IMR-90 (cell line): ENCODE results near the gene ARRB1. TPM values are rescaled to one million over a fixed set of nuclear protein-coding genes. Genes with fewer than 3 reads are reported as not detected.

Source experiments
- ATAC-seq: fragments of 200-7000 bp; cut with Tn5 transposase; 2 replicates; pipeline ENCODE4 v1.9.1; 2020; ENCODE audit warnings: low read depth, mild to moderate bottlenecking, moderate library complexity
- BruUV-seq: library from RNA; stranded (reverse); fragments of 400-500 nt; replicated peaks from 2 replicates; lab custom pipeline; 2021; lab: Mats Ljungman, UMichigan
- CTCF ChIA-PET: fragments of 300-600 bp; formaldehyde crosslinking; extraction: SDS; loops from one replicate; lab custom pipeline; 2021; ENCODE audit warnings: antibody characterized with exemption; lab: Yijun Ruan, JAX
- POLR2A ChIA-PET: fragments of 300-600 bp; sonication (Branson Sonifier 250); formaldehyde crosslinking; loops from one replicate; lab custom pipeline; 2022; ENCODE audit warnings: antibody characterized with exemption; ENCODE audit not compliant: unreplicated experiment; lab: Charles Lee
- DNase-seq: peaks from one replicate; pipeline ENCODE4 v3.0.0; 2013
- H2AFZ ChIP-seq: replicated peaks from 2 replicates; pipeline ENCODE3; 2013; ENCODE audit warnings: low read length, mild to moderate bottlenecking; ENCODE audit not compliant: poor library complexity
- H2AK5ac ChIP-seq: 2 replicates; pipeline ENCODE4 v1.6.1; 2013; ENCODE audit warnings: low read depth, low read length, inconsistent platforms
- H2AK9ac ChIP-seq: replicated peaks from 2 replicates; pipeline ENCODE3; 2013; ENCODE audit warnings: mild to moderate bottlenecking, low read depth, low read length, moderate library complexity; ENCODE audit not compliant: poor library complexity
- H2BK120ac ChIP-seq: 2 replicates; pipeline ENCODE4 v1.6.1; 2013; ENCODE audit warnings: low read depth, low read length, inconsistent platforms
- H2BK15ac ChIP-seq: 3 replicates; pipeline ENCODE4 v1.6.1; 2013; ENCODE audit warnings: low read depth, low read length, inconsistent platforms
- H2BK20ac ChIP-seq: 2 replicates; pipeline ENCODE4 v1.6.1; 2013; ENCODE audit warnings: low read depth, mild to moderate bottlenecking, inconsistent platforms, low read length, moderate library complexity
- H2BK5ac ChIP-seq: 2 replicates; pipeline ENCODE4 v1.6.1; 2013; ENCODE audit warnings: mild to moderate bottlenecking, low read depth, low read length, inconsistent platforms; ENCODE audit not compliant: poor library complexity, severe bottlenecking
- H3K14ac ChIP-seq: replicated peaks from 2 replicates; pipeline ENCODE4 v1.6.1; 2013; ENCODE audit warnings: low read depth, low read length, inconsistent platforms
- H3K18ac ChIP-seq: 2 replicates; pipeline ENCODE4 v1.6.1; 2013; ENCODE audit warnings: low read depth, low read length, control low read depth
- H3K23ac ChIP-seq: 2 replicates; pipeline ENCODE4 v1.6.1; 2013; ENCODE audit warnings: low read depth, low read length, inconsistent platforms
- H3K27ac ChIP-seq: 2 replicates; pipeline ENCODE4 v1.5.1; 2013; ENCODE audit warnings: mild to moderate bottlenecking, control low read depth, low read length; ENCODE audit not compliant: insufficient read depth
- H3K27me3 ChIP-seq: 2 replicates; pipeline ENCODE4 v1.6.1; 2013; ENCODE audit warnings: low read length; ENCODE audit not compliant: control insufficient read depth, insufficient read depth
- H3K36me3 ChIP-seq: 2 replicates; pipeline ENCODE4 v1.6.1; 2013; ENCODE audit warnings: low read length, mixed read lengths; ENCODE audit not compliant: control insufficient read depth, insufficient read depth
- H3K4ac ChIP-seq: 2 replicates; pipeline ENCODE4 v1.6.1; 2013; ENCODE audit warnings: low read depth, low read length, inconsistent platforms
- H3K4me1 ChIP-seq: 2 replicates; pipeline ENCODE4 v1.6.1; 2013; ENCODE audit warnings: low read length, mixed read lengths; ENCODE audit not compliant: control insufficient read depth, insufficient read depth
- H3K4me2 ChIP-seq: 2 replicates; pipeline ENCODE4 v1.6.1; 2013; ENCODE audit warnings: low read depth, mild to moderate bottlenecking, control low read depth, low read length, moderate library complexity
- H3K4me3 ChIP-seq: 2 replicates; pipeline ENCODE4 v1.5.1; 2013; ENCODE audit warnings: low read depth, mild to moderate bottlenecking, control low read depth, low read length, moderate library complexity; ENCODE audit not compliant: insufficient read depth
- H3K56ac ChIP-seq: 2 replicates; pipeline ENCODE4 v1.6.1; 2013; ENCODE audit warnings: low read length, inconsistent platforms; ENCODE audit not compliant: insufficient read depth; ENCODE audit errors: extremely low read depth
- H3K79me1 ChIP-seq, 2 experiments: 2 replicates each; pipeline ENCODE4 v1.6.1; 2013; ENCODE audit warnings: low read length in 2 of 2, inconsistent platforms in 1 of 2, low read depth in 1 of 2
- H3K9ac ChIP-seq: 2 replicates; pipeline ENCODE4 v1.6.1; 2013; ENCODE audit warnings: low read depth, low read length, control low read depth
- H3K9me1 ChIP-seq: 2 replicates; pipeline ENCODE4 v1.6.1; 2013; ENCODE audit warnings: low read length, inconsistent platforms; ENCODE audit not compliant: insufficient read depth
- H3K9me3 ChIP-seq: 2 replicates; pipeline ENCODE4 v1.6.1; 2013; ENCODE audit warnings: low read length; ENCODE audit not compliant: control insufficient read depth, insufficient read depth
- H4K20me1 ChIP-seq: 2 replicates; pipeline ENCODE4 v1.6.1; 2013; ENCODE audit warnings: low read length, inconsistent platforms; ENCODE audit not compliant: insufficient read depth
- H4K5ac ChIP-seq: 2 replicates; pipeline ENCODE4 v1.6.1; 2013; ENCODE audit warnings: mild to moderate bottlenecking, low read depth, low read length, control low read depth
- H4K8ac ChIP-seq, 2 experiments: 2 replicates each; pipeline ENCODE4 v1.6.1; 2013; ENCODE audit warnings: low read depth in 2 of 2, low read length in 2 of 2, control low read depth in 1 of 2, inconsistent platforms in 1 of 2
- H4K91ac ChIP-seq: 2 replicates; pipeline ENCODE4 v1.6.1; 2013; ENCODE audit warnings: low read depth, low read length, inconsistent platforms; ENCODE audit not compliant: insufficient read depth
- BHLHE40 ChIP-seq: fragments of 150-350 bp; IDR thresholded peaks from 2 replicates; pipeline ENCODE4 v1.6.1; 2016; ENCODE audit warnings: mild to moderate bottlenecking, low read depth, low read length
- CEBPB ChIP-seq: IDR thresholded peaks from 2 replicates; pipeline ENCODE4 v1.6.1; 2012; ENCODE audit warnings: low read depth, low read length, improper control_type of control experiment
- CTCF ChIP-seq: conservative IDR thresholded peaks from 2 replicates; pipeline ENCODE4 v1.5.1; 2012; ENCODE audit warnings: mild to moderate bottlenecking, low read depth, low read length, improper control_type of control experiment
- ELK1 ChIP-seq: fragments of 150-350 bp; IDR thresholded peaks from 2 replicates; pipeline ENCODE4 v1.6.1; 2016; ENCODE audit warnings: low read depth, mild to moderate bottlenecking, low read length, moderate library complexity, borderline replicate concordance
- MAFK ChIP-seq: IDR thresholded peaks from 2 replicates; pipeline ENCODE4 v1.6.1; 2012; ENCODE audit warnings: low read depth, low read length, improper control_type of control experiment
- MXI1 ChIP-seq: IDR thresholded peaks from 2 replicates; pipeline ENCODE4 v1.6.1; 2012; ENCODE audit warnings: low read depth, mild to moderate bottlenecking, low read length, moderate library complexity, borderline replicate concordance
- NFE2L2 ChIP-seq: fragments of 150-350 bp; IDR thresholded peaks from 2 replicates; pipeline ENCODE4 v1.6.1; 2016; ENCODE audit warnings: low read depth, mild to moderate bottlenecking, low read length
- POLR2A ChIP-seq: IDR thresholded peaks from 2 replicates; pipeline ENCODE4 v1.6.1; 2012; ENCODE audit warnings: mild to moderate bottlenecking, low read depth, low read length
- RAD21 ChIP-seq: IDR thresholded peaks from 2 replicates; pipeline ENCODE4 v1.6.1; 2012; ENCODE audit warnings: low read length, improper control_type of control experiment
- RFX5 ChIP-seq: IDR thresholded peaks from 2 replicates; pipeline ENCODE4 v1.8.0; 2012; ENCODE audit warnings: low read depth, mild to moderate bottlenecking, low read length, moderate library complexity
- SMC3 ChIP-seq: fragments of 150-350 bp; IDR thresholded peaks from 2 replicates; pipeline ENCODE4 v1.6.1; 2016; ENCODE audit warnings: low read depth, mild to moderate bottlenecking, antibody characterized with exemption, low read length, moderate library complexity
- USF2 ChIP-seq: fragments of 150-350 bp; IDR thresholded peaks from 2 replicates; pipeline ENCODE4 v1.6.1; 2017; ENCODE audit warnings: mild to moderate bottlenecking, antibody characterized with exemption, low read length, low read depth
- WGBS, 2 experiments: methylation state at CpG; one replicate each; pipeline versions ENCODE4 v1.1.5 to v1.1.7; 2013; ENCODE audit warnings: missing lambda C conversion rate in 2 of 2; ENCODE audit not compliant: insufficient read length in 1 of 2; ENCODE audit errors: extremely low coverage in 2 of 2; 5-methylcytosine and 5-hydroxymethylcytosine counted together
- dilution Hi-C: fragments of 300-500 bp; cut with HindIII; formaldehyde crosslinking; loops from one replicate; pipeline ENCODE4 v1.14.3; 2018; ENCODE audit warnings: low sequenced_read_pairs; ENCODE audit not compliant: unreplicated experiment
- in situ Hi-C: fragments of 300-500 bp; cut with MboI; formaldehyde crosslinking; loops from 3 replicates; pipeline ENCODE4 v1.14.3; 2019; ENCODE audit warnings: low sequenced_read_pairs, inconsistent platforms, mixed read lengths
- intact Hi-C: fragments of 100-400 bp; cut with micrococcal nuclease; formaldehyde crosslinking; loops from 2 replicates; pipeline ENCODE4 v1.10.0; 2022
- polyA plus RNA-seq, 3 experiments: library from polyadenylated mRNA; depleted of rRNA; stranded (reverse); fragments of >200 nt; gene quantifications; 2 replicates each; pipeline ENCODE4 v1.2.3, GENCODE V29; 2012; ENCODE audit warnings: low replicate concordance in 1 of 3
- total RNA-seq: library from RNA; depleted of rRNA; stranded (reverse); fragments of >200 nt; gene quantifications from 2 replicates; pipeline ENCODE4 v1.2.3, GENCODE V29; 2012

ARRB1 gene
- total and polyA plus RNA-seq, 2 of the 4 experiments (the other 2 are of a cell fraction) = 11.0 to 17.4 TPM

- H2BK5ac ChIP-seq = peak overlapping the region; percentile 3
- H3K9me3 ChIP-seq = no peaks in the 10 kb centered on the region
- peak overlapping the region; percentile 92 for H3K4ac ChIP-seq
- peaks cover 15% of the 10 kb centered on the region; the same call in 1 of the 2 replicates for H4K20me1 ChIP-seq
- peak overlapping the region; percentile 4 for H3K18ac ChIP-seq
- no peak overlapping the region for H3K4me2 ChIP-seq
- H3K9ac ChIP-seq = no peak overlapping the region
- 0 out of 4 replicates have a peak, but pooled peaks cover 0 to 3% of the 10 kb centered on the region in 2 experiments for H3K79me1 ChIP-seq
- ChIA-PET POLR2A (no interaction called here), CTCF (interaction anchor here (0.6 to 2.9 kb wide), 5 partner anchors 13 to 931 kb away, joined by 3 to 13 read pairs (median 3); no protein-coding TSS in a partner anchor)
- H3K56ac ChIP-seq = no peak overlapping the region
- no peak overlapping the region for H3K4me3 ChIP-seq
- H3K27me3 ChIP-seq = no peaks in the 10 kb centered on the region
- H2BK120ac ChIP-seq = peak overlapping the region; percentile 83
- H3K14ac ChIP-seq = peak overlapping the region; percentile 89; the same call in 1 of the 2 replicates
- DNase-seq = peak; percentile 81
- H4K8ac ChIP-seq = peak overlapping the region in 1 of 2 experiments; percentile 42; a peak in 1 of 4 replicates
- H4K91ac ChIP-seq = no peak overlapping the region
- in situ Hi-C loops = loop anchor here (5.0 kb wide), 1 partner anchor 54 kb away; no protein-coding TSS in a partner anchor
- peak; percentile 75 for ATAC-seq
- WGBS, 2 experiments = no CpG with 5 or more reads among the region's 9 CpGs
- no peak overlapping the region; the same call in 1 of the 2 replicates for H4K5ac ChIP-seq
- no peaks in the 10 kb centered on the region; the same call in 1 of the 2 replicates for H3K36me3 ChIP-seq
- intact Hi-C loops = loop anchor here (1.0 to 2.0 kb wide), 3 partner anchors 48 to 204 kb away; no protein-coding TSS in a partner anchor
- TF ChIP-seq MXI1 (no peak), RAD21 (peak; percentile 94), MAFK (no peak), USF2 (no peak), RFX5 (no peak), NFE2L2 (no peak), CEBPB (no peak), POLR2A (0 out of 2 replicates have a peak, but pooled peaks have one; percentile 39), CTCF (peak; percentile 88), SMC3 (peak; percentile 89), ELK1 (no peak), BHLHE40 (no peak)
- H2BK15ac ChIP-seq = 0 out of 3 replicates have a peak overlapping the region, but pooled peaks have one; percentile 3
- peak overlapping the region; percentile 83 for H2AK9ac ChIP-seq
- dilution Hi-C loops = no loop called here
- peak overlapping the region; percentile 94 for H2AK5ac ChIP-seq
- H3K4me1 ChIP-seq = peaks cover 29% of the 10 kb centered on the region
- BruUV-seq = no TSS peak
- no peak overlapping the region for H3K23ac ChIP-seq
- peak overlapping the region; percentile 89; the same call in 1 of the 2 replicates for H3K27ac ChIP-seq
- peaks cover 16% of the 10 kb centered on the region; the same call in 1 of the 2 replicates for H3K9me1 ChIP-seq
- H2BK20ac ChIP-seq = peak overlapping the region; percentile 93; the same call in 1 of the 2 replicates
- peak overlapping the region; percentile 78 for H2AFZ ChIP-seq
Measured at GRCh38 chr11:75328426-75329277, 22.8 kb downstream of the ARRB1 start.
